HCT116 (cell line): ENCODE measurements around the gene MORN1. TPM values are rescaled to one million over a fixed set of nuclear protein-coding genes. Genes with fewer than 3 reads are reported as not detected.

ENCODE experiments used
- ATAC-seq: fragments of 200-7000 bp; cut with Tn5 transposase; 2 replicates; pipeline ENCODE4 v1.9.1; 2020; ENCODE audit warnings: mild to moderate bottlenecking, moderate library complexity
- BruUV-seq: library from RNA; stranded (reverse); fragments of 400-500 nt; replicated peaks from 2 replicates; lab custom pipeline; 2021; lab: Mats Ljungman, UMichigan
- CTCF ChIA-PET: fragments of 300-600 bp; sonication (Branson Sonifier 250); formaldehyde crosslinking; loops from one replicate; lab custom pipeline; 2021; ENCODE audit warnings: antibody characterized with exemption; lab: Charles Lee
- POLR2A ChIA-PET: fragments of 300-600, 350-600 bp; sonication (Branson Sonifier 250); formaldehyde crosslinking; loops from one replicate; lab custom pipeline; 2021; ENCODE audit warnings: antibody characterized with exemption; lab: Charles Lee
- RAD21 ChIA-PET, 2 experiments: fragments of 300-600 bp; sonication (Branson Sonifier 250); formaldehyde crosslinking; loops; one replicate each; lab custom pipeline; 2023; ENCODE audit warnings: low total read pairs in 2 of 2; ENCODE audit not compliant: uncharacterized antibody in 2 of 2, unreplicated experiment in 2 of 2, low non-redundant PET in 1 of 2; lab: Charles Lee
- DNase-seq: peaks from one replicate; pipeline ENCODE4 v3.0.0-alpha.2; 2010; ENCODE audit warnings: low read depth, low spot score
- H2AFZ ChIP-seq: fragments of 200-600 bp; shearing (Covaris generic), sonication (generic); 2 replicates; pipeline ENCODE4 v1.6.1; 2017; ENCODE audit warnings: low read depth, mixed run types, mixed read lengths, antibody characterized with exemption, low read length; ENCODE audit not compliant: poor library complexity, severe bottlenecking
- H3K27ac ChIP-seq: 2 replicates; pipeline ENCODE4 v1.5.1; 2012; ENCODE audit warnings: low read depth, low read length
- H3K27me3 ChIP-seq: fragments of 200-600 bp; sonication (generic); 2 replicates; pipeline ENCODE4 v1.6.1; 2016; ENCODE audit warnings: mixed run types, low read length, mixed read lengths; ENCODE audit not compliant: insufficient read depth
- H3K36me3 ChIP-seq, 2 experiments: fragments of 200-500 bp in 1 of 2; fragments of 200-600 bp in 1 of 2; sonication (Bioruptor generic) in 1 of 2; sonication (generic) in 1 of 2; 2 replicates each; pipeline versions ENCODE4 v1.5.1 to v1.6.1; 2014 to 2016; ENCODE audit warnings: low read length in 2 of 2, inconsistent platforms in 1 of 2, mixed read lengths in 1 of 2, mixed run types in 1 of 2; ENCODE audit not compliant: insufficient read depth in 2 of 2, control insufficient read depth in 1 of 2
- H3K4me1 ChIP-seq, 2 experiments: fragments of 200-600 bp in 1 of 2; sonication (generic) in 1 of 2; 2 replicates each; pipeline versions ENCODE4 v1.5.1 to v1.6.1; 2012 to 2017; ENCODE audit warnings: low read length in 2 of 2, inconsistent platforms in 1 of 2, mild to moderate bottlenecking in 1 of 2, mixed read lengths in 1 of 2, mixed run types in 1 of 2, moderate library complexity in 1 of 2; ENCODE audit not compliant: insufficient read depth in 2 of 2, control insufficient read depth in 1 of 2
- H3K4me2 ChIP-seq: fragments of 200-600 bp; sonication (generic); 2 replicates; pipeline ENCODE4 v1.6.1; 2017; ENCODE audit warnings: mixed run types, low read length, mixed read lengths
- H3K4me3 ChIP-seq, 2 experiments: fragments of 200-600 bp in 1 of 2; sonication (generic) in 1 of 2; replicated peaks in 1 of 2; 2 replicates each; pipeline ENCODE4 v1.5.1; 2011 to 2016; ENCODE audit warnings: low read length in 2 of 2, control low read depth in 1 of 2, low read depth in 1 of 2, mild to moderate bottlenecking in 1 of 2, mixed read lengths in 1 of 2, mixed run types in 1 of 2
- H3K79me2 ChIP-seq: fragments of 200-600 bp; sonication (generic); 2 replicates; pipeline ENCODE4 v1.6.1; 2017; ENCODE audit warnings: mild to moderate bottlenecking, mixed run types, low read length, moderate library complexity, mixed read lengths; ENCODE audit not compliant: insufficient read depth
- H3K9ac ChIP-seq: fragments of 200-600 bp; sonication (generic); 2 replicates; pipeline ENCODE4 v1.6.1; 2016; ENCODE audit warnings: low read length, mixed read lengths
- H3K9me2 ChIP-seq: fragments of 200-600 bp; sonication (generic), shearing (Covaris generic); 2 replicates; pipeline ENCODE4 v1.6.1; 2017; ENCODE audit warnings: mixed run types, mild to moderate bottlenecking, moderate library complexity; ENCODE audit not compliant: insufficient read depth
- H3K9me3 ChIP-seq, 2 experiments: fragments of 200-500 bp in 1 of 2; fragments of 200-600 bp in 1 of 2; sonication (Bioruptor generic) in 1 of 2; sonication (generic) in 1 of 2; 2 replicates each; pipeline ENCODE4 v1.6.1; 2014 to 2017; ENCODE audit warnings: low read length in 2 of 2, mixed read lengths in 2 of 2, inconsistent platforms in 1 of 2, low read depth in 1 of 2, mild to moderate bottlenecking in 1 of 2, mixed run types in 1 of 2, moderate library complexity in 1 of 2; ENCODE audit not compliant: control insufficient read depth in 1 of 2, insufficient read depth in 1 of 2
- H4K20me1 ChIP-seq: fragments of 200-600 bp; sonication (generic), shearing (Covaris generic); 2 replicates; pipeline ENCODE4 v1.6.1; 2017; ENCODE audit warnings: mixed run types, mild to moderate bottlenecking, moderate library complexity; ENCODE audit not compliant: insufficient read depth
- ATF3 ChIP-seq: IDR thresholded peaks from 2 replicates; pipeline ENCODE4 v1.6.1; 2012
- CBX3 ChIP-seq: IDR thresholded peaks from 2 replicates; pipeline ENCODE4 v1.6.1; 2012; ENCODE audit warnings: low read depth
- CTCF ChIP-seq, 3 experiments: fragments of 200-600 bp in 1 of 3; sonication (generic) in 1 of 3; IDR thresholded peaks in 2 of 3; conservative IDR thresholded peaks in 1 of 3; 2 replicates each; pipeline ENCODE4 v1.5.1; 2012 to 2017; ENCODE audit warnings: low read depth in 2 of 3, low read length in 2 of 3, antibody characterized with exemption in 1 of 3, borderline replicate concordance in 1 of 3, control low read depth in 1 of 3, mild to moderate bottlenecking in 1 of 3, mixed read lengths in 1 of 3, mixed run types in 1 of 3, moderate library complexity in 1 of 3; ENCODE audit not compliant: insufficient read depth in 1 of 3
- FOSL1 ChIP-seq: IDR thresholded peaks from 2 replicates; pipeline ENCODE4 v1.6.1; 2012; ENCODE audit warnings: low read depth
- JUND ChIP-seq: IDR thresholded peaks from 2 replicates; pipeline ENCODE4 v1.6.1; 2012
- MAX ChIP-seq: IDR thresholded peaks from 2 replicates; pipeline ENCODE4 v1.6.1; 2012
- POLR2AphosphoS5 ChIP-seq: IDR thresholded peaks from 2 replicates; pipeline ENCODE4 v1.6.1; 2011; ENCODE audit warnings: mild to moderate bottlenecking, low read depth, low read length, moderate library complexity
- SP1 ChIP-seq: IDR thresholded peaks from 2 replicates; pipeline ENCODE4 v1.6.1; 2012; ENCODE audit warnings: low read depth
- SRF ChIP-seq: IDR thresholded peaks from 2 replicates; pipeline ENCODE4 v1.6.1; 2012; ENCODE audit warnings: low read depth
- YY1 ChIP-seq: IDR thresholded peaks from 2 replicates; pipeline ENCODE4 v1.6.1; 2011; ENCODE audit warnings: low read length, low read depth, moderate library complexity, mild to moderate bottlenecking; ENCODE audit not compliant: insufficient replicate concordance; ENCODE audit errors: extremely low read depth
- ZBTB33 ChIP-seq: IDR thresholded peaks from 2 replicates; pipeline ENCODE4 v1.6.1; 2011; ENCODE audit warnings: mild to moderate bottlenecking, low read length, moderate library complexity; ENCODE audit not compliant: insufficient replicate concordance; ENCODE audit errors: extremely low read depth
- ZFX ChIP-seq: fragments of 450-650 bp; IDR thresholded peaks from 2 replicates; pipeline ENCODE4 v1.6.1; 2017
- intact Hi-C: fragments of 100-400 bp; cut with micrococcal nuclease; formaldehyde crosslinking; loops from 2 replicates; pipeline ENCODE4 v1.10.0; 2022
- total RNA-seq: library from RNA; stranded (reverse); gene quantifications from one replicate; pipeline ENCODE4 v1.2.1, GENCODE V29; 2021; ENCODE audit not compliant: unreplicated experiment

MORN1 gene
- total RNA-seq, 1 experiment from 2014 or later = 21.4 TPM

- no peaks in the 10 kb centered on the region for H3K36me3 ChIP-seq
- no peaks in the 10 kb centered on the region for H3K27me3 ChIP-seq
- H3K4me3 ChIP-seq = no peak overlapping the region
- H3K79me2 ChIP-seq = no peaks in the 10 kb centered on the region
- DNase-seq (no peak), ATAC-seq (no peak)
- no peak overlapping the region for H3K9ac ChIP-seq
- H3K9me3 ChIP-seq = peaks cover 3 to 15% of the 10 kb centered on the region in 2 experiments; a peak in 2 of 4 replicates
- H3K27ac ChIP-seq = no peak overlapping the region
- no peak overlapping the region for H2AFZ ChIP-seq
- no peaks in the 10 kb centered on the region for H4K20me1 ChIP-seq
- BruUV-seq = no TSS peak
- CTCF ChIA-PET = no interaction called here
- no peaks in the 10 kb centered on the region for H3K4me1 ChIP-seq
- intact Hi-C loops = no loop called here
- H3K4me2 ChIP-seq = no peak overlapping the region
- TF ChIP-seq ATF3 (no peak), YY1 (no peak), CTCF (IDR thresholded peaks at IDR 0.05 in 2 of 3, conservative IDR thresholded peaks at IDR 0.05 in 1 of 3; ENCODE audit: borderline replicate concordance in 1 of 3, insufficient read depth in 1 of 3, low read depth in 2 of 3, low read length in 2 of 3) (no peak), POLR2AphosphoS5 (no peak), CBX3 (no peak), ZFX (no peak), SP1 (no peak), ZBTB33 (no peak), MAX (no peak), SRF (no peak), JUND (no peak), FOSL1 (no peak)
- no peaks in the 10 kb centered on the region for H3K9me2 ChIP-seq
- RAD21 ChIA-PET = no interaction called here
- POLR2A ChIA-PET = no interaction called here
Measured at GRCh38 chr1:2425892-2426291, 34.5 kb upstream of the MORN1 start.
